Coronary artery (tissue), 2 donors: ENCODE results near the gene SLC22A17.

ENCODE experiments used
- DNase-seq: peaks from one replicate; pipeline ENCODE4 v3.0.0-alpha.2; 2017; ENCODE audit warnings: low spot score
- H3K27ac ChIP-seq, 2 donors: fragments of 200-600 bp; sonication (generic); one replicate each; pipeline ENCODE4 v1.5.1; 2016 to 2019
- H3K4me3 ChIP-seq: fragments of 200-600 bp; sonication (generic); 2 replicates; pipeline ENCODE4 v1.5.1; 2016; ENCODE audit warnings: mild to moderate bottlenecking, moderate library complexity
- TF ChIP-seq, protein P1 (sequence below): fragments of 200-600 bp; sonication (generic); IDR thresholded peaks from one replicate; pipeline ENCODE4 v1.5.1; 2019; ENCODE audit warnings: antibody characterized with exemption

Gene SLC22A17

GRCh38 chr14:23380197-23380914 is 27.7 kb upstream of the SLC22A17 start:
- Histone ChIP-seq H3K4me3 (no peak overlapping the region), H3K27ac (peak overlapping the region in 1 of 2 donors; percentile 25)
- TF ChIP-seq, protein P1, sequence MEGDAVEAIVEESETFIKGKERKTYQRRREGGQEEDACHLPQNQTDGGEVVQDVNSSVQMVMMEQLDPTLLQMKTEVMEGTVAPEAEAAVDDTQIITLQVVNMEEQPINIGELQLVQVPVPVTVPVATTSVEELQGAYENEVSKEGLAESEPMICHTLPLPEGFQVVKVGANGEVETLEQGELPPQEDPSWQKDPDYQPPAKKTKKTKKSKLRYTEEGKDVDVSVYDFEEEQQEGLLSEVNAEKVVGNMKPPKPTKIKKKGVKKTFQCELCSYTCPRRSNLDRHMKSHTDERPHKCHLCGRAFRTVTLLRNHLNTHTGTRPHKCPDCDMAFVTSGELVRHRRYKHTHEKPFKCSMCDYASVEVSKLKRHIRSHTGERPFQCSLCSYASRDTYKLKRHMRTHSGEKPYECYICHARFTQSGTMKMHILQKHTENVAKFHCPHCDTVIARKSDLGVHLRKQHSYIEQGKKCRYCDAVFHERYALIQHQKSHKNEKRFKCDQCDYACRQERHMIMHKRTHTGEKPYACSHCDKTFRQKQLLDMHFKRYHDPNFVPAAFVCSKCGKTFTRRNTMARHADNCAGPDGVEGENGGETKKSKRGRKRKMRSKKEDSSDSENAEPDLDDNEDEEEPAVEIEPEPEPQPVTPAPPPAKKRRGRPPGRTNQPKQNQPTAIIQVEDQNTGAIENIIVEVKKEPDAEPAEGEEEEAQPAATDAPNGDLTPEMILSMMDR = no peak
- no peak for DNase-seq

DNA sequence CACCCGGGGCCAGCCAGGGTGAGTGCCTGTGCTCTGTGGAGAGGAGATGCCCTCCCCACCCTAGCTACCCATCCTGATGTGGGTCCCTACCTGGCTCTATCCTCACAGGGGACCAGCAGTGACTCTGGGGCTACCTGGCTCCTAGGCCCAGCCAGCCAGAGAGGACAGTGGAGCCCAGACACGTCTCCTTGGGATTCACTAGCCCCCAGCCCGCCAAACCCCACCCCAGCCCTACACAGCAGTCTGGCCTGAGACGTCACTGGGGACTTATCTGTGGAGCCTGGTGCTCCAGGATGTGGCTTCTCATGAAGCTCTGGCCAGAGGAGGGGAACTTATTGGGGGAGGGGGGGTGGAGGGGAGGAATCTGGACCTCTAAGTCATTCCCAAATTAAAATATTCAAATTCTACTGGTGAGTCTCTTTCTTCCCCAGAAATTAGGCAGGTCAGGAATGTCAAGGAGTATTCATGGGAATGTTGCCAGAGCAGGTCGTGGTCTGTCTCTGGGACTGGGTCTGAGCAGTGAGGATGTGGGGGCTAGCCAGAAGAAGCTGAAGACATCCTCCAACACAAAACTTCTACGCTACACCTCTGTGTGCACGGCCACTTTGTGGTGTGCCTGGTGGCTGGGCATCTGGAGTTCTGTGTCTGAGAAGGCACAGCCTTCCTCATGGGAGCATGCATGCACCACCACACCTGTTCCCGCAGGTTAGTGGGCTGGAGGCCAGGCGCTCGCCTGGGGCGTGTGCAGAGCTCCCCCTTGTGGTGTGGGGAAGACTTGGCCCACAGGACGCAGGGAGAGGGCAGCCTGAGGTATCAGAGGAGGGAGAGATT is 26.9 kb upstream of the SLC22A17 start:
- Histone ChIP-seq H3K27ac (no peak overlapping the region), H3K4me3 (no peak overlapping the region)
- TF ChIP-seq, protein P1 = peak; percentile 78
- DNase-seq = no peak

DNA sequence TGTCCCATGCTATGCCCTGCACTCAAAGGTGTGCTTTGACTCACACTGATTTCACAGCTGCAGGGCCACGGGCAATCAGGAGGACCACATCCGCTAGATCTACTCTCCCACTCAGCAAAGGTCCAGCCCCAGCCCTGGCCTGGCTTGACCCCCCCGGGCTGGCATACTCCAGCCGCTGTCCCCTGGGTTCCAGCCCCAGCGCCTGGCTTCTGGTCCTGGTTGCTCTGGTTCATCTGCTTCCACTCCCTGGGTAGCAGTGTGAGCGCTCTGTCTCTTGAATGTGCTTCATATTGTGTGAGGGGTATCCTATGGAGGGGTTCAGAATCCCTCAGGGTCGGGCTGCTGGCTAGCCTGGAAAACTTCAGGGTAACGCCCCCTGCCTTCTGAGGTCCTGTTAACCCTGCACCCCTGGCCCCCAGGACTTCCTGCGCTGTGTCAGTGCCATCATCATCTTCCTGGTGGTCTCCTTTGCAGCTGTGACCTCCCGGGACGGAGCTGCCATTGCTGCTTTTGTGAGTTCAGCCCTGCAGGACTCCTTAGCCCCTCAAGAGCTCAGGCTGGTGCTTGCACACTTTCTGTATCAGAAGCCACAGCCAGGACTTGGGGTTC is 26.0 kb upstream of the SLC22A17 start:
- TF ChIP-seq, protein P1 = no peak
- Histone ChIP-seq H3K4me3 (no peak overlapping the region), H3K27ac (peak overlapping the region in 1 of 2 donors; percentile 7)
- no peak for DNase-seq

DNA sequence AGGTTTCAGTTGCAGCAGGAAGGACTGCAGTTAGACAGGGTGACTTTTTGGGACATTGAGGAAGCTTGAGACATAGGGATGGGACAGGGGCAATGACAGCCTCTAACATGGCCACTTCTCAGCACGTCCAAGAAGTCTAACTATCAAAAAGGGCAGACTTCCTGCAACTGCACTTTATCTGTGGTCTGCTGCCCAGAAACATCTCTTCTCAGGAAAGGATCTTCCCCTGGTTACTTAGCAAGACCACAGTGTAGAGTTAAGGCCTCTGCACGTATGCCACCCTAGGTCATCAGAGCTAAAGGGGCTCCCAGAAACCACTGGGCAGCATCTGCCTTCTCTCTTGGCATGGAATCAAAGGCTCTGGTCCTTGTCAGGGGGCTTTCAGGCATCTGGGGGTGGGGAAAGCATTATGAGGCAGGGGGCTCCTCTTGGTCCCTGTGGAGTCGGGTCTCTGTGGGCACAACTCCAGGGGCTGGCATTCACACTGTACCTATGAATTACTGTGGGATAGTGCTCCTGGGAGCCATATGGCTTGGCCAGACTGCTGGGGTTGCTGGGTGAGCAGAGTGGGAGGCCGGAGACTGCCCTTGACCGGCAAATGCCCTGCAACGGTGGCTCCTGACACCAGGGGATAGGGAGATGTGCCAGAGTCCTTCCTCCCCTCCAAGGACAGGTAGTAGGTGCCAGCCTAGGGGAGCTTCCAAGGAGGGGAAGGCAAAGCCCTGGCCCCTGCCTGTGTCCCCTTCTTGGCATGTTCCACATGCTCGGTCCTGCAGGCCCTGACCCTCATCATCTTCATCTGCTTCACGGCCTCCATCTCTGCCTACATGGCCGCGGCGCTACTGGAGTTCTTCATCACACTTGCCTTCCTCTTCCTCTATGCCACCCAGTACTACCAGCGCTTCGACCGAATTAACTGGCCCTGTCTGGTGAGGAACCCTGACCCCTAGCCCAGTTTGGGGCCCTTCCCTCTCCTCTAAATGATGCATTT is 25.2 kb upstream of the SLC22A17 start:
- Histone ChIP-seq H3K27ac (peak overlapping the region in 1 of 2 donors; percentile 49), H3K4me3 (peak overlapping the region; percentile 44)
- TF ChIP-seq, protein P1 = no peak
- no peak for DNase-seq

DNA sequence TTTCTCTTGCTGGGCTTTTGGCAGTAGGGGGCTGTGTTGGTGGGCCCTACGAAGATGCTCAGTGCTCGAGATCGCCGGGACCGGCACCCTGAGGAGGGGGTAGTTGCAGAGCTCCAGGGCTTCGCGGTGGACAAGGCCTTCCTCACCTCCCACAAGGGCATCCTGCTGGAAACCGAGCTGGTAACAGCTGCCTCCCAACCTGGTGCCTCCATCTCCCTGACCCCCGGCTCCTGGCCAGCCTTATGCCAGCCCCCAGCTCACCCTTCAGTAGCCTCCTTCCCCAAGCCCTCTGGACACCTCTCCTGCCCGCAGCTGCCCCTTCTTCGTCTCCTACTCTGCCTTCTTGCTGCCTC is 24.5 kb upstream of the SLC22A17 start:
- no peak for DNase-seq
- Histone ChIP-seq H3K4me3 (peak overlapping the region; percentile 44), H3K27ac (peak overlapping the region in 1 of 2 donors; percentile 49)
- TF ChIP-seq, protein P1 = no peak

- TF ChIP-seq, protein P1 = no peak
- peak within 1 kb of the TSS; percentile 44 for H3K4me3 ChIP-seq
- H3K27ac ChIP-seq = peak within 1 kb of the TSS in 1 of 2 donors; percentile 49
- DNase-seq = no peak
Measured at GRCh38 chr14:23376482-23377197, 24.0 kb upstream of the SLC22A17 start, which contains the start of gene CMTM5. CMTM5 (plus strand) TSS chr14:23377046; CDS start chr14:23377252, 206 bp downstream.
